K562 (cell line): ENCODE results near the gene ABI3BP. TPM values are rescaled to one million over a fixed set of nuclear protein-coding genes. Genes with fewer than 3 reads are reported as not detected.

Experiments
- ATAC-seq: fragments of 200-7000 bp; cut with Tn5 transposase; 3 replicates; pipeline ENCODE4 v1.9.1; 2020; ENCODE audit warnings: moderate library complexity
- BruUV-seq: library from RNA; stranded (reverse); fragments of 400-500 nt; replicated peaks from 2 replicates; lab custom pipeline; 2021; lab: Mats Ljungman, UMichigan
- CTCF ChIA-PET: fragments of 300-600 bp; formaldehyde crosslinking; extraction: SDS; loops from one replicate; lab custom pipeline; 2021; ENCODE audit warnings: low intra/inter-chr PET ratio; lab: Yijun Ruan, JAX
- POLR2A ChIA-PET: fragments of 300-600, 350-650 bp; sonication (Branson Sonifier 250); formaldehyde crosslinking; extraction: SDS; loops from one replicate; lab custom pipeline; 2021; ENCODE audit warnings: antibody characterized with exemption, inconsistent platforms; lab: Yijun Ruan, JAX
- DNase-seq, 4 experiments: peaks; one replicate each; pipeline versions ENCODE4 v3.0.0 to v3.0.0-alpha.2; 2011 to 2018; ENCODE audit warnings: low spot score in 3 of 4, mixed read lengths in 3 of 4; ENCODE audit errors: extremely low read depth in 1 of 4
- FAIRE-seq: peaks from 2 replicates; lab custom pipeline; 2011; peaks lifted over from hg19 to GRCh38; lab: Jason Lieb, UNC
- H2AFZ ChIP-seq: 2 replicates; pipeline ENCODE4 v1.6.0; 2011; ENCODE audit warnings: low read depth, low read length, control low read depth, inconsistent platforms
- H3K27ac ChIP-seq: fragments of 200-600 bp; 3 replicates; pipeline ENCODE4 v1.8.0; 2011; ENCODE audit warnings: low read depth, mild to moderate bottlenecking, control low read depth, inconsistent platforms, low read length, moderate library complexity, mixed read lengths; ENCODE audit errors: extremely low read depth
- H3K27me3 ChIP-seq, 2 experiments: fragments of 300-600 bp in 1 of 2; 2 replicates in 1 of 2; 3 replicates in 1 of 2; pipeline versions ENCODE4 v1.6.0 to v1.8.0; 2011; ENCODE audit warnings: inconsistent platforms in 2 of 2, low read length in 2 of 2, mild to moderate bottlenecking in 1 of 2, mixed read lengths in 1 of 2, moderate library complexity in 1 of 2; ENCODE audit not compliant: control insufficient read depth in 2 of 2, insufficient read depth in 2 of 2
- H3K36me3 ChIP-seq: fragments of 300-600 bp; 3 replicates; pipeline ENCODE4 v1.8.0; 2011; ENCODE audit warnings: mild to moderate bottlenecking, low read length, inconsistent platforms; ENCODE audit not compliant: control insufficient read depth, insufficient read depth
- H3K4me1 ChIP-seq, 2 experiments: fragments of 200-600 bp in 1 of 2; replicated peaks in 1 of 2; 2 replicates in 1 of 2; 3 replicates in 1 of 2; pipeline versions ENCODE4 v1.5.1 to v1.8.0; 2011; ENCODE audit warnings: inconsistent platforms in 2 of 2, low read length in 2 of 2, mild to moderate bottlenecking in 1 of 2, mixed read lengths in 1 of 2, moderate library complexity in 1 of 2; ENCODE audit not compliant: control insufficient read depth in 2 of 2, insufficient read depth in 2 of 2
- H3K4me2 ChIP-seq: 2 replicates; pipeline ENCODE4 v1.6.1; 2011; ENCODE audit warnings: low read length, control low read depth, inconsistent platforms, mixed read lengths; ENCODE audit not compliant: insufficient read depth
- H3K4me3 ChIP-seq: fragments of 200-600 bp; sonication (generic), shearing (Covaris generic); 2 replicates; pipeline ENCODE4 v1.5.1; 2016; ENCODE audit warnings: control low read depth, inconsistent platforms
- H3K79me2 ChIP-seq: fragments of 200-600 bp; 3 replicates; pipeline ENCODE4 v1.8.0; 2011; ENCODE audit warnings: low read length, inconsistent platforms; ENCODE audit not compliant: control insufficient read depth, insufficient read depth
- H3K9ac ChIP-seq, 2 experiments: 2 replicates each; pipeline versions ENCODE4 v1.6.0 to v1.6.1; 2011; ENCODE audit warnings: low read depth in 2 of 2, low read length in 2 of 2, control low read depth in 1 of 2, inconsistent platforms in 1 of 2, mild to moderate bottlenecking in 1 of 2, mixed read lengths in 1 of 2; ENCODE audit not compliant: insufficient read depth in 1 of 2
- H3K9me1 ChIP-seq: one replicate; pipeline ENCODE4 v1.6.0; 2011; ENCODE audit warnings: inconsistent platforms, mild to moderate bottlenecking, low read length, moderate library complexity; ENCODE audit not compliant: control insufficient read depth, insufficient read depth
- H3K9me3 ChIP-seq: replicated peaks from 2 replicates; pipeline ENCODE4 v1.5.1; 2011; ENCODE audit warnings: low read depth, low read length, inconsistent platforms; ENCODE audit not compliant: control insufficient read depth, insufficient read depth
- H4K20me1 ChIP-seq: replicated peaks from 2 replicates; pipeline ENCODE4 v1.6.1; 2011; ENCODE audit warnings: low read length, inconsistent platforms, mixed read lengths; ENCODE audit not compliant: control insufficient read depth, insufficient read depth
- CBX2 ChIP-seq: fragments of 200-600 bp; sonication (generic); IDR thresholded peaks from one replicate; pipeline ENCODE4 v1.6.1; 2012; ENCODE audit warnings: mild to moderate bottlenecking, low read length, inconsistent platforms; ENCODE audit not compliant: insufficient read depth, poor library complexity, severe bottlenecking
- GMEB1 ChIP-seq: fragments of 250-450 bp; sonication (Bioruptor Pico); IDR thresholded peaks from 2 replicates; pipeline ENCODE4 v1.4.0; 2020; ENCODE audit warnings: mild to moderate bottlenecking
- MYC ChIP-seq, 2 experiments: fragments of 250-450 bp in 1 of 2; sonication (Bioruptor Pico) in 1 of 2; IDR thresholded peaks; 2 replicates each; pipeline versions ENCODE4 v1.5.1 to v1.6.1; 2012 to 2021; ENCODE audit warnings: low read depth in 2 of 2, borderline replicate concordance in 1 of 2, improper control_type of control experiment in 1 of 2, low read length in 1 of 2, mild to moderate bottlenecking in 1 of 2, moderate library complexity in 1 of 2
- NCOR1 ChIP-seq: fragments of 450-650 bp; IDR thresholded peaks from 2 replicates; pipeline ENCODE4 v1.6.1; 2016; ENCODE audit warnings: mild to moderate bottlenecking, moderate library complexity
- PCBP2 ChIP-seq: fragments of 200-400 bp; formaldehyde crosslinking; IDR thresholded peaks from 2 replicates; pipeline ENCODE4 v1.6.1; 2018; ENCODE audit warnings: low read length, low read depth, mild to moderate bottlenecking, moderate library complexity; ENCODE audit not compliant: poor library complexity, severe bottlenecking
- SAP30 ChIP-seq: fragments of 200-600 bp; sonication (generic); IDR thresholded peaks from 2 replicates; pipeline ENCODE4 v1.6.1; 2012; ENCODE audit warnings: borderline replicate concordance, low read depth, mild to moderate bottlenecking, moderate library complexity, low read length, control low read depth, inconsistent platforms; ENCODE audit not compliant: insufficient read depth, poor library complexity, severe bottlenecking
- TAL1 ChIP-seq: fragments of 450-650 bp; IDR thresholded peaks from 2 replicates; pipeline ENCODE4 v1.6.1; 2016; ENCODE audit warnings: mild to moderate bottlenecking
- TFAM ChIP-seq: fragments of 250-450 bp; sonication (Bioruptor Pico); conservative IDR thresholded peaks from 2 replicates; pipeline ENCODE4 v1.5.0; 2021; ENCODE audit warnings: mild to moderate bottlenecking, moderate library complexity
- XRCC5 ChIP-seq: fragments of 200-400 bp; formaldehyde crosslinking; IDR thresholded peaks from 2 replicates; pipeline ENCODE4 v1.6.1; 2017; ENCODE audit warnings: low read depth, mild to moderate bottlenecking, low read length
- ZBTB7A ChIP-seq: IDR thresholded peaks from 2 replicates; pipeline ENCODE4 v1.6.1; 2011; ENCODE audit warnings: low read depth, mild to moderate bottlenecking, low read length, moderate library complexity, borderline replicate concordance; ENCODE audit not compliant: control insufficient read depth
- ZFP1 ChIP-seq: fragments of 450-650 bp; formaldehyde crosslinking; IDR thresholded peaks from 2 replicates; pipeline ENCODE4 v1.4.0; 2020; ENCODE audit warnings: mild to moderate bottlenecking, mixed read lengths
- ZNF449 ChIP-seq: fragments of 250-450 bp; sonication (Bioruptor Pico); IDR thresholded peaks from 2 replicates; pipeline ENCODE4 v1.8.0; 2022; ENCODE audit warnings: moderate library complexity, mild to moderate bottlenecking, inconsistent platforms
- ZNF586 ChIP-seq: fragments of 450-650 bp; formaldehyde crosslinking; conservative IDR thresholded peaks from 2 replicates; pipeline ENCODE4 v1.4.0; 2020; ENCODE audit warnings: mild to moderate bottlenecking, moderate library complexity
- ZSCAN29 ChIP-seq: fragments of 450-650 bp; IDR thresholded peaks from 2 replicates; pipeline ENCODE4 v1.6.1; 2017
- WGBS: fragments of 100-300 bp; shearing (Covaris generic); methylation state at CpG from one replicate; pipeline ENCODE4 v1.1.6; 2016; ENCODE audit warnings: low coverage, mixed read lengths; ENCODE audit not compliant: insufficient coverage; ENCODE audit errors: missing lambda C conversion rate; 5-methylcytosine and 5-hydroxymethylcytosine counted together
- in situ Hi-C: fragments of 300-500 bp; cut with MboI; formaldehyde crosslinking; loops from 4 replicates; pipeline ENCODE4 v1.15.0; 2018; ENCODE audit warnings: inconsistent platforms, mixed read lengths
- intact Hi-C: fragments of 100-400 bp; cut with micrococcal nuclease; formaldehyde crosslinking; loops from 2 replicates; pipeline ENCODE4 v1.14.2; 2022
- polyA plus RNA-seq, 8 experiments: library from polyadenylated mRNA; depleted of rRNA in 4 of 8; stranded (reverse) in 5 of 8; unstranded in 3 of 8; fragments of >200 nt; fragmentation: Nextera tagmentation in 2 of 8; fragmentation: Illumina TruSeq in 1 of 8; extraction: Ambion mirVana in 2 of 8; extraction: Trizol in 1 of 8; gene quantifications; 2 replicates each; pipeline versions ENCODE4 v1.2.1 to v1.2.3, GENCODE V29; 2011 to 2014; ENCODE audit warnings: inconsistent platforms in 1 of 8, missing spikeins in 1 of 8
- total RNA-seq, 7 experiments: library from RNA; depleted of rRNA in 6 of 7; stranded (reverse); fragments of >200 nt in 6 of 7; fragmentation: Illumina TruSeq in 2 of 7; extraction: Trizol in 2 of 7; gene quantifications; 2 replicates each; pipeline versions ENCODE4 v1.2.1 to v1.2.3, GENCODE V29; 2011 to 2021; ENCODE audit warnings: low replicate concordance in 1 of 7
- TF ChIP-seq, protein P1 (sequence below): sonication (generic); formaldehyde crosslinking; IDR thresholded peaks from 2 replicates; pipeline ENCODE4 v1.9.0; 2022; ENCODE audit warnings: mild to moderate bottlenecking, missing genetic modification reagents
- TF ChIP-seq, protein P2 (sequence below), 2 experiments: fragments of 450-650 bp; IDR thresholded peaks; 2 replicates each; pipeline ENCODE4 v1.6.1; 2016

Gene ABI3BP
- total and polyA plus RNA-seq, 9 of the 15 experiments (the other 6 are each of a cell fraction or from before 2014, with no cell fraction given), result 0.01 to 0.24 (median 0.06) TPM; not detected in 5

DNA sequence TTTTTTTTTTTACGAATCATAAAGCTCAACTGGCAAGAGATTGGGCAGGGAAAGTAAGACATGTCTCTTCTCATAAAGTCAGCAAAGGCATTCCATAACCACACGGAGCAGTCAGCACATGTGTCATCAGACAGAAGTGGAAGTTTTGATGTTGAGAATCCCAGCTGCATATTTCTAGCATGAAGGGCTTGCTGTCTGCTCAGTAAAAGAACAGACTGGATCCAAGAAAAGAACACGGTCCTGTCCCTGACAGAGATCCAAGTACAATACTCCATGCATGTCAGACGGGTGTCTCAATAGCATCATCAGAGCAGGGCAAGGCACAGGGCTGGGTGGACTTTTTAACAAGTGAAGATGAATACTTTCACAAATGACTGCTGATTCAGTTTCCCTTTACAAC lies 38.2 kb downstream of the ABI3BP start:
- no peak for ATAC-seq
- CTCF ChIA-PET, result no interaction called here
- in situ Hi-C loops, result no loop called here
- no TSS peak for BruUV-seq
- FAIRE-seq, result no peak
- intact Hi-C loops, result loop anchor here (10.0 kb wide), 1 partner anchor 80 kb away; no protein-coding TSS in a partner anchor
- no peak overlapping the region for H2AFZ ChIP-seq
- no peaks in the 10 kb centered on the region for H3K4me1 ChIP-seq
- H3K27ac ChIP-seq, result no peak overlapping the region
- DNase-seq, result no peak
- no peak for TF ChIP-seq NCOR1
- TF ChIP-seq MYC (IDR thresholded peaks at IDR 0.05; ENCODE audit: low read depth, low read length), result no peak
- no peak for TF ChIP-seq MYC (CRISPR knock-in tag; IDR thresholded peaks at IDR 0.05; ENCODE audit: borderline replicate concordance, low read depth)
- TF ChIP-seq, protein P1, sequence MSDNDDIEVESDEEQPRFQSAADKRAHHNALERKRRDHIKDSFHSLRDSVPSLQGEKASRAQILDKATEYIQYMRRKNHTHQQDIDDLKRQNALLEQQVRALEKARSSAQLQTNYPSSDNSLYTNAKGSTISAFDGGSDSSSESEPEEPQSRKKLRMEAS (CRISPR knock-in tag), result no peak
- no peak for TF ChIP-seq XRCC5
- no peak for TF ChIP-seq CBX2
- TF ChIP-seq GMEB1 (CRISPR knock-in tag), result no peak
- no peak for TF ChIP-seq TAL1
- no peak for TF ChIP-seq PCBP2
- no peak for TF ChIP-seq ZNF586 (CRISPR knock-in tag)
- TF ChIP-seq ZNF449, result no peak
- TF ChIP-seq SAP30, result no peak
- TF ChIP-seq, protein P2, sequence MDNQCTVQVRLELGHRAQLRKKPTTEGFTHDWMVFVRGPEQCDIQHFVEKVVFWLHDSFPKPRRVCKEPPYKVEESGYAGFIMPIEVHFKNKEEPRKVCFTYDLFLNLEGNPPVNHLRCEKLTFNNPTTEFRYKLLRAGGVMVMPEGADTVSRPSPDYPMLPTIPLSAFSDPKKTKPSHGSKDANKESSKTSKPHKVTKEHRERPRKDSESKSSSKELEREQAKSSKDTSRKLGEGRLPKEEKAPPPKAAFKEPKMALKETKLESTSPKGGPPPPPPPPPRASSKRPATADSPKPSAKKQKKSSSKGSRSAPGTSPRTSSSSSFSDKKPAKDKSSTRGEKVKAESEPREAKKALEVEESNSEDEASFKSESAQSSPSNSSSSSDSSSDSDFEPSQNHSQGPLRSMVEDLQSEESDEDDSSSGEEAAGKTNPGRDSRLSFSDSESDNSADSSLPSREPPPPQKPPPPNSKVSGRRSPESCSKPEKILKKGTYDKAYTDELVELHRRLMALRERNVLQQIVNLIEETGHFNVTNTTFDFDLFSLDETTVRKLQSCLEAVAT (IDR thresholded peaks at IDR 0.05), result no peak
- TF ChIP-seq ZFP1 (CRISPR knock-in tag), result no peak
- TF ChIP-seq ZBTB7A, result no peak
- TF ChIP-seq TFAM (CRISPR knock-in tag), result no peak
- TF ChIP-seq ZSCAN29, result no peak
- H3K4me2 ChIP-seq, result no peak overlapping the region
- H3K27me3 ChIP-seq, result no peaks in the 10 kb centered on the region
- 0% methylated on average over 4 of the region's 4 CpGs for WGBS
- no peaks in the 10 kb centered on the region for H4K20me1 ChIP-seq
- H3K36me3 ChIP-seq, result no peaks in the 10 kb centered on the region
- no peak overlapping the region for H3K4me3 ChIP-seq
- POLR2A ChIA-PET, result no interaction called here
- no peaks in the 10 kb centered on the region for H3K79me2 ChIP-seq
- no peak overlapping the region for H3K9ac ChIP-seq
- no peaks in the 10 kb centered on the region for H3K9me3 ChIP-seq
- H3K9me1 ChIP-seq, result no peaks in the 10 kb centered on the region
